Fibroblast of the aortic adventitia (primary cell): ENCODE data around the gene BICC1. TPM values are rescaled to one million over a fixed set of nuclear protein-coding genes. Genes with fewer than 3 reads are reported as not detected.

ENCODE experiments used
- DNase-seq: peaks from one replicate; pipeline ENCODE4 v3.0.0-alpha.2; 2010; ENCODE audit warnings: low read depth
- H3K4me3 ChIP-seq: 2 replicates; pipeline ENCODE4 v1.5.1; 2011; ENCODE audit warnings: low read depth, mild to moderate bottlenecking, control low read depth, low read length, moderate library complexity
- total RNA-seq: library from RNA; depleted of rRNA; stranded (reverse); fragments of >200 nt; gene quantifications from 2 replicates; pipeline ENCODE4 v1.2.3, GENCODE V29; 2012; ENCODE audit warnings: low replicate concordance
- TF ChIP-seq, protein P1 (sequence below): IDR thresholded peaks from 2 replicates; pipeline ENCODE4 v1.5.1; 2011; ENCODE audit warnings: mild to moderate bottlenecking, low read length, control low read depth, inconsistent platforms; ENCODE audit not compliant: insufficient read depth

Gene BICC1, protein sequence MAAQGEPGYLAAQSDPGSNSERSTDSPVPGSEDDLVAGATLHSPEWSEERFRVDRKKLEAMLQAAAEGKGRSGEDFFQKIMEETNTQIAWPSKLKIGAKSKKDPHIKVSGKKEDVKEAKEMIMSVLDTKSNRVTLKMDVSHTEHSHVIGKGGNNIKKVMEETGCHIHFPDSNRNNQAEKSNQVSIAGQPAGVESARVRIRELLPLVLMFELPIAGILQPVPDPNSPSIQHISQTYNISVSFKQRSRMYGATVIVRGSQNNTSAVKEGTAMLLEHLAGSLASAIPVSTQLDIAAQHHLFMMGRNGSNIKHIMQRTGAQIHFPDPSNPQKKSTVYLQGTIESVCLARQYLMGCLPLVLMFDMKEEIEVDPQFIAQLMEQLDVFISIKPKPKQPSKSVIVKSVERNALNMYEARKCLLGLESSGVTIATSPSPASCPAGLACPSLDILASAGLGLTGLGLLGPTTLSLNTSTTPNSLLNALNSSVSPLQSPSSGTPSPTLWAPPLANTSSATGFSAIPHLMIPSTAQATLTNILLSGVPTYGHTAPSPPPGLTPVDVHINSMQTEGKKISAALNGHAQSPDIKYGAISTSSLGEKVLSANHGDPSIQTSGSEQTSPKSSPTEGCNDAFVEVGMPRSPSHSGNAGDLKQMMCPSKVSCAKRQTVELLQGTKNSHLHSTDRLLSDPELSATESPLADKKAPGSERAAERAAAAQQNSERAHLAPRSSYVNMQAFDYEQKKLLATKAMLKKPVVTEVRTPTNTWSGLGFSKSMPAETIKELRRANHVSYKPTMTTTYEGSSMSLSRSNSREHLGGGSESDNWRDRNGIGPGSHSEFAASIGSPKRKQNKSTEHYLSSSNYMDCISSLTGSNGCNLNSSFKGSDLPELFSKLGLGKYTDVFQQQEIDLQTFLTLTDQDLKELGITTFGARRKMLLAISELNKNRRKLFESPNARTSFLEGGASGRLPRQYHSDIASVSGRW
- 123 and 177 TPM in 2 replicates for total RNA-seq

DNA sequence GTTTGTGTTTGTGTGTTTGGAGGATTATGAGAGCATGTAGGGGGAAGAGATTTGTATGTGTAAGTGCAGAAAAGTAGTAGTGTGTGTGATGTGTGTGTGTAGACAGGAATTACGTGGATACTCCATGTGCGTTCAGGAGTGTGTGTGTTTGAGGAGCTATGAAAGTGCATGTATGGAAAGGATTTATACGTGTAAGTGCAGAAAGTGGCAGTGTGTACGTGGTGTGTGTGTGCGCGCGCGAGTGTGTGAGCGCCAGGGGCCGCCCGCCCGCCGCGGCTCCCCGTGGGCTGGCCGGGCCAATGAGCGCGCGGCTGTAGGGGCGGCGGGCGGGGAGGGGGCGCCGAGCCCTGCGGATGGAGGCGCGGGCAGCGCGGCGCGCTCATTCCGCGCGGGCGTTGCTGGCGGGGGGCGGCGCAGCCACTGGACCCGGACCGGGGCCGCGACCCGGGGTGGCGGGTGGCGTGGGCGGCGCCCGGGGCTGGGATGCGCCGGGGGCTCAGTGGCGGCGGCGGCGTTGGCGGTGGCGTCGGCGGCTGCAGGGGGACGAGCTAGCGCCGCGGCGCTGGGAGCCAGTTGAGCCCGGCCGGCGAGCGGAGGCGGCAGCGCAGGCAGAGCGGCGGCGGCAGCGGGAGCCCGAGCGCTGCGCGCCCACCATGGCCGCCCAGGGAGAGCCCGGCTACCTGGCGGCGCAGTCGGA lies at the start of gene BICC1:
Gene BICC1 (plus strand): TSS at position 382 of the 697 bp plus-strand sequence. CDS start 272 bp downstream, at position 654.
- DNase-seq: peak; percentile 64
- TF ChIP-seq, protein P1, sequence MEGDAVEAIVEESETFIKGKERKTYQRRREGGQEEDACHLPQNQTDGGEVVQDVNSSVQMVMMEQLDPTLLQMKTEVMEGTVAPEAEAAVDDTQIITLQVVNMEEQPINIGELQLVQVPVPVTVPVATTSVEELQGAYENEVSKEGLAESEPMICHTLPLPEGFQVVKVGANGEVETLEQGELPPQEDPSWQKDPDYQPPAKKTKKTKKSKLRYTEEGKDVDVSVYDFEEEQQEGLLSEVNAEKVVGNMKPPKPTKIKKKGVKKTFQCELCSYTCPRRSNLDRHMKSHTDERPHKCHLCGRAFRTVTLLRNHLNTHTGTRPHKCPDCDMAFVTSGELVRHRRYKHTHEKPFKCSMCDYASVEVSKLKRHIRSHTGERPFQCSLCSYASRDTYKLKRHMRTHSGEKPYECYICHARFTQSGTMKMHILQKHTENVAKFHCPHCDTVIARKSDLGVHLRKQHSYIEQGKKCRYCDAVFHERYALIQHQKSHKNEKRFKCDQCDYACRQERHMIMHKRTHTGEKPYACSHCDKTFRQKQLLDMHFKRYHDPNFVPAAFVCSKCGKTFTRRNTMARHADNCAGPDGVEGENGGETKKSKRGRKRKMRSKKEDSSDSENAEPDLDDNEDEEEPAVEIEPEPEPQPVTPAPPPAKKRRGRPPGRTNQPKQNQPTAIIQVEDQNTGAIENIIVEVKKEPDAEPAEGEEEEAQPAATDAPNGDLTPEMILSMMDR: no peak
- peak within 1 kb of the TSS; percentile 91 for H3K4me3 ChIP-seq

DNA sequence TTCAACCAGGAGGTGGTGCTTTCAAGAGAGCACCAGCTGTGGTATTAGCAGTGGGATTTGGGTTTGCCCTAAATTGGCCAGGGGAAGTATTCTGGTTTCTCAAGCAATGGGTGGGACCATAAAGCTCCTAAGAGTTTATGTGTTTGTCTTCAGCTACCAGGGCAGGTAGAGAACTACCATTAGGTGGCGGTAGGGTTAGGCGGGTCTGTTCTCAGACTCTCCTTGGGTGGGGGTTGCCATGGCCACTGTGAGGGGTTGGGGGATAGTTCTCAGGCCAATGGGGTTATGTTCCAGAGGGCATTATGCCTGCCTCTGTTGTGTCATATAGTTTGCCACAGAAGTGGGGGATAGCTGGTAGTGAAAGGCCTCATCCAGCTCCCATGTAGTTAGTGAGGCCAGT lies 47.7 kb upstream of the BICC1 start:
- no peak overlapping the region for H3K4me3 ChIP-seq
- TF ChIP-seq, protein P1: no peak
- no peak for DNase-seq

DNA sequence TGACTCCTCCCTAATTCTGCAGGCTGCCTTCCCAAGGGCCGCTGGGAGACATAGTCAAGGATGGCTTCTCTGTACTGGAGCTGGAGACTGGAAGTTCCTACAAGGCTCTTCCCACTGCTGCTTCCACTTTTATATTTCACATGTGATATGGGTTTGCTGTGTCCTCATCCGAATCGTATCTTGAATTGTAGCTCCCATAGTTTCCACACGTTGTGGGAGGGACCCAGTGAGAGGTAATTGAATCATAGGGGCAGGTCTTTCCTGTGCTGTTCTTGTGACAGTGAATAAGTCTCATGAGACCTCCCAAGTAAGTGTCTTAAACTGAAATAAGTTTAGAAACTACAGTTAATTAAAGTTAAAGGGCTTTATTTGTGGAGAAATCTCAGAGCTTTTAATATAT lies 47.0 kb upstream of the BICC1 start:
- H3K4me3 ChIP-seq: no peak overlapping the region
- TF ChIP-seq, protein P1: no peak
- DNase-seq: no peak

DNA sequence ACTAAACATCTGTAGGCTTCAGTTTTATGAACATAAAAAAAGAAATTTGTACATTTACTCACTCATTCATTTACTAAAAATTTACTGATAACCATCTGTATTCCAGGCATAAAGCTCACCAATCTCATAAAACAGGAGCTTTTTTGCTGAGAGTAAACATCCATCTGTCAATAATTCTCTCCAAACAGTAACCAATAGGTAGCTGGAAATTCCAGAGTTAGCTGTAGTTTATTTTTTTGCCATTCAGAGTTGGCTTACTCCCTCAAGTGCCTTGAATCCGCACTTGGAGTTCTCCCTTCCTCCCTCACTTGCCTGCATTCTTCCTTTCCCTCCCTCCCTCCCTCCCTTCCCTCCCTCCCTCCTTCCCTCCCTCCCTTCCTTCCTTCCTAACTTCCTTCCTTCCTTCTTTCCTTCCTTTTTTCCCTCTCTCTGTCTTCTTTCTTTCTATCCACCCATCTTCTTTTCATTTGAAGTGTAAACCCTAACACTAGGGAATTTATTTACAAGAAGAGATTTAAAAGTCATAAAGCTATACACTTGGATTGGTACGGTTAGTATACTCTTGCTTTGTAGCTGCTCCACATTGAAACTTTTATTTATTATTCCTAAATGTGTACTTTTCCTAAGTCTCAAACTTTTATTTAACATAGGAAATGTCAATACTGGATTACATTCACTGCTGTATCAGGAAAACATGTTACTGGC lies 44.6 kb upstream of the BICC1 start:
- DNase-seq: no peak
- TF ChIP-seq, protein P1: no peak
- H3K4me3 ChIP-seq: no peak overlapping the region

DNA sequence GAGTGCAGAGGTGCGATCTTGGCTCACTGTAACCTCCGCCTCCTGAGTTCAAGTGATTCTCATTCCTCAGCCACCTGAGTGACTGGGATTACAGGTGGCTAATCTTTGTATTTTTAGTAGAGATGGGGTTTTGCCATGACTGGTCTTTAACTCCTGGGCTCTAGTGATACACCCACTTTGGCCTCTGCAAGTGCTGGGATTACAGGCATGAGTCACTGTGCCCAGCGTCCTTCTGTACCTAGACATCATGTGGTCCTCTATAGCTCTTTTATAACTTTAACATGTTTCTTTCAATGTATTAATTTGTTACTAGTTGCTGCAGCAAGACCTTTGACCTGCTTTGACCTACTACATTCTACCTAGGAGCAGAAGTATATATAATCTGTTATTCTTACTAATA lies 38.7 kb upstream of the BICC1 start:
- peak overlapping the region; percentile 43 for H3K4me3 ChIP-seq
- peak; percentile 54 for DNase-seq
- TF ChIP-seq, protein P1: no peak
